ENCODE results near the gene MYH7B. TPM values are rescaled to one million over a fixed set of nuclear protein-coding genes. Genes with fewer than 3 reads are reported as not detected.

The MYH7B gene
- total and polyA plus RNA-seq, 2 donors (not counting 3 experiments of a cell fraction or from before 2014, with no cell fraction given) = 0.03 TPM; not detected in 1

- Histone ChIP-seq H3K4me3 (replicated peaks in 1 of 3; ENCODE audit: insufficient read depth in 1 of 3, low read depth in 1 of 3, low read length in 3 of 3) (no peak overlapping the region), H3K9me3 (replicated peaks; ENCODE audit: control insufficient read depth, insufficient read depth, low read length) (no peaks in the 10 kb centered on the region), H3K4me1 (ENCODE audit: control insufficient read depth, extremely low read depth, insufficient read depth, low read length) (no peaks in the 10 kb centered on the region), H3K27me3 (ENCODE audit: control insufficient read depth in 2 of 2, insufficient read depth in 2 of 2, low read length in 2 of 2) (no peaks in the 10 kb centered on the region), H3K36me3 (ENCODE audit: control insufficient read depth in 2 of 2, extremely low read depth in 1 of 2, insufficient read depth in 2 of 2, low read length in 2 of 2) (peaks cover 17 to 20% of the 10 kb centered on the region in 2 experiments), H3K27ac (ENCODE audit: insufficient read depth, low read depth, low read length) (no peak overlapping the region), H4K20me1 (replicated peaks; ENCODE audit: control insufficient read depth, extremely low read depth, insufficient read depth, low read length) (no peaks in the 10 kb centered on the region), H3K9me1 (replicated peaks; ENCODE audit: control insufficient read depth, extremely low read depth, insufficient read depth, low read length) (no peaks in the 10 kb centered on the region), H3K79me2 (ENCODE audit: control insufficient read depth, insufficient read depth, low read length) (no peaks in the 10 kb centered on the region), H3K4me2 (ENCODE audit: insufficient read depth, low read length) (no peak overlapping the region), H3K9ac (replicated peaks; ENCODE audit: extremely low read depth, insufficient read depth, low read length) (no peak overlapping the region), H2AFZ (ENCODE audit: low read depth, low read length) (no peak overlapping the region)
- dilution Hi-C loops (cut with MboI; ENCODE audit: extremely low pct_ligation_motif_present, low sequenced_read_pairs) = no loop called here
- DNase-seq (ENCODE audit: low read depth, low spot score) (no peak), FAIRE-seq (no peak)
- TF ChIP-seq POLR2A (IDR thresholded peaks at IDR 0.05; ENCODE audit: low read depth, low read length) (no peak), MAX (IDR thresholded peaks at IDR 0.05; ENCODE audit: insufficient read depth, insufficient read length) (no peak), POLR2AphosphoS5 (IDR thresholded peaks at IDR 0.05; ENCODE audit: insufficient read depth, low read depth, low read length) (no peak), GATA2 (IDR thresholded peaks at IDR 0.05; ENCODE audit: insufficient read depth, insufficient read length, low read depth, low read length) (no peak)
- BruUV-seq (replicated peaks) = no TSS peak
- intact Hi-C loops (cut with micrococcal nuclease) = no loop called here
- POLR2A ChIA-PET = no interaction called here
- CTCF ChIA-PET = interaction anchor here (0.8 kb wide), 1 partner anchor 54 kb away, joined by 3 read pairs; no protein-coding TSS in a partner anchor
Observed at GRCh38 chr20:34927736-34928135, 27.9 kb upstream of the MYH7B start.

GRCh38 chr20:34928411-34928810 is 27.3 kb upstream of the MYH7B start:
- intact Hi-C loops (cut with micrococcal nuclease) = no loop called here
- BruUV-seq (replicated peaks) = TSS peak; percentile 50

More at GRCh38 chr20:34928411-34928810, 27.3 kb upstream of the MYH7B start:
- no peaks in the 10 kb centered on the region for H3K9me3 ChIP-seq (replicated peaks; ENCODE audit: control insufficient read depth, insufficient read depth, low read length)
- no peak overlapping the region for H3K9ac ChIP-seq (replicated peaks; ENCODE audit: extremely low read depth, insufficient read depth, low read length)
- no peak overlapping the region for H3K27ac ChIP-seq (ENCODE audit: insufficient read depth, low read depth, low read length)
- H3K27me3 ChIP-seq (ENCODE audit: control insufficient read depth in 2 of 2, insufficient read depth in 2 of 2, low read length in 2 of 2) = no peaks in the 10 kb centered on the region
- CTCF ChIA-PET = no interaction called here
- TF ChIP-seq POLR2AphosphoS5 (IDR thresholded peaks at IDR 0.05; ENCODE audit: insufficient read depth, low read depth, low read length) (no peak), MYC (IDR thresholded peaks at IDR 0.05; ENCODE audit: low read depth, low read length) (no peak), POLR2A (IDR thresholded peaks at IDR 0.05; ENCODE audit: low read depth, low read length) (no peak), FOS (IDR thresholded peaks at IDR 0.05; ENCODE audit: borderline replicate concordance, insufficient read depth, low read length) (no peak), MAX (IDR thresholded peaks at IDR 0.05; ENCODE audit: insufficient read depth, insufficient read length) (no peak), EZH2 (IDR thresholded peaks at IDR 0.05; ENCODE audit: borderline replicate concordance, low read depth, low read length, severe bottlenecking) (no peak), CTCF (IDR thresholded peaks at IDR 0.05; ENCODE audit: extremely low read depth in 1 of 2, insufficient read depth in 1 of 2, low read depth in 1 of 2, low read length in 2 of 2) (no peak), GATA2 (IDR thresholded peaks at IDR 0.05; ENCODE audit: insufficient read depth, insufficient read length, low read depth, low read length) (no peak), JUN (IDR thresholded peaks at IDR 0.05; ENCODE audit: borderline replicate concordance, insufficient read depth, insufficient read length, low read depth) (no peak)
- no peaks in the 10 kb centered on the region for H4K20me1 ChIP-seq (replicated peaks; ENCODE audit: control insufficient read depth, extremely low read depth, insufficient read depth, low read length)
- H2AFZ ChIP-seq (ENCODE audit: low read depth, low read length) = no peak overlapping the region
- peaks cover 17 to 20% of the 10 kb centered on the region in 2 experiments for H3K36me3 ChIP-seq (ENCODE audit: control insufficient read depth in 2 of 2, extremely low read depth in 1 of 2, insufficient read depth in 2 of 2, low read length in 2 of 2)
- no peak for FAIRE-seq
- DNase-seq (ENCODE audit: low read depth, low spot score) = no peak
- H3K4me1 ChIP-seq (ENCODE audit: control insufficient read depth, extremely low read depth, insufficient read depth, low read length) = no peaks in the 10 kb centered on the region
- POLR2A ChIA-PET = no interaction called here
- H3K4me3 ChIP-seq (replicated peaks in 1 of 3; ENCODE audit: insufficient read depth in 1 of 3, low read depth in 1 of 3, low read length in 3 of 3) = no peak overlapping the region
- dilution Hi-C loops (cut with MboI; ENCODE audit: extremely low pct_ligation_motif_present, low sequenced_read_pairs) = no loop called here
- no peaks in the 10 kb centered on the region for H3K79me2 ChIP-seq (ENCODE audit: control insufficient read depth, insufficient read depth, low read length)
- no peak overlapping the region for H3K4me2 ChIP-seq (ENCODE audit: insufficient read depth, low read length)
- H3K9me1 ChIP-seq (replicated peaks; ENCODE audit: control insufficient read depth, extremely low read depth, insufficient read depth, low read length) = no peaks in the 10 kb centered on the region
